Activated CD4-positive, alpha-beta T cell treated with anti-CD3 and anti-CD28 coated beads, Interleukin-2, Interleukin-4, amounts not matched to agents 100 ng/mL and 50 ng/mL, durations not matched to agents 16 hours and 8 hours (primary cell): ENCODE data around the gene PAIP2.
A peak's percentile ranks its signal among the peaks of the same experiment; 100 is the strongest.
"Not testable (repeated sequence)": the region's sequence is repeated elsewhere in the genome, so short reads cannot be mapped to it uniquely, and the experiment has no call there.

Source experiments
- DNase-seq: peaks from one replicate; pipeline ENCODE4 v3.0.0-alpha.2; 2020; ENCODE audit warnings: low spot score

The PAIP2 gene

DNA sequence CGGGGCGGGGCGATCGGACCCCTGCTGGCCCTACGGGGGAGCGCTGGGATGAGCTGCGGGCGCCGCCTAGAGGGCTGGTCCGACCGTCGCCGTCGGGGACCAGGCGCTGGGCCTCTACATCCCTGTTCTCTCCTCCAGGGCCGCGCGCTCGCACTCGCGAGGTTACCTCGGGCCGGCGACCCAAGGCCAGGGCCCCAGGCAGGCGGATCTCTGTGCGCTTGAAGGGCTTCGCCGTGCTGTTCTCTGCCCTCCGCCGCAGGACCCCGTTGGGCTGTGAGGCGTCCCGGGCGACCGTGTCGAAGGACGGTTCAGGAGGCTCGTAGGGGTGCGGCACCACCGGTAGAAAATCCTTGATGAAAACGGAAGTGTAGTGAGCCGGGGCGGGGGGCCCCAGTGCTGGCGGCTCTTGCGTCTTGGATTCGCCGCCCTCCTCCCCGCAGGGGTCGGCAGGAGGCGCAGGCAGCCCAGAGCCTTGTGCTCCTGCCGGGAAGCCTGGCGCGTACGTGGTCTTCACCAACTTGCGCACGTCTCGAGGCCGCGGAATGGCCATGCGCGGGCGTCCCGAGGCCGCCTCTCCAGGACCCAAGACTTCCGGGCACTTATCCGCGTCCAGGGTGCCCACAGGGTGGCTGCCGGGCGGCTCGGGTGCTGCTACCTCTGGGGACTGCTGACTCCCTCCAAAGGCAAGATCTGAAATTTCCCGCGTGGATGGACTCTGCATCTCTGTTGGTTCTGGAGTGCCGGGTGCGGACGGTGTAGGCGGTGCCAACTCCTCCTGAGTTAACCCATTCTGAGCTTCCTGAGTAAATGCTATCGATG is 51.2 kb downstream of the PAIP2 start:
- peak; percentile 90 for DNase-seq

DNA sequence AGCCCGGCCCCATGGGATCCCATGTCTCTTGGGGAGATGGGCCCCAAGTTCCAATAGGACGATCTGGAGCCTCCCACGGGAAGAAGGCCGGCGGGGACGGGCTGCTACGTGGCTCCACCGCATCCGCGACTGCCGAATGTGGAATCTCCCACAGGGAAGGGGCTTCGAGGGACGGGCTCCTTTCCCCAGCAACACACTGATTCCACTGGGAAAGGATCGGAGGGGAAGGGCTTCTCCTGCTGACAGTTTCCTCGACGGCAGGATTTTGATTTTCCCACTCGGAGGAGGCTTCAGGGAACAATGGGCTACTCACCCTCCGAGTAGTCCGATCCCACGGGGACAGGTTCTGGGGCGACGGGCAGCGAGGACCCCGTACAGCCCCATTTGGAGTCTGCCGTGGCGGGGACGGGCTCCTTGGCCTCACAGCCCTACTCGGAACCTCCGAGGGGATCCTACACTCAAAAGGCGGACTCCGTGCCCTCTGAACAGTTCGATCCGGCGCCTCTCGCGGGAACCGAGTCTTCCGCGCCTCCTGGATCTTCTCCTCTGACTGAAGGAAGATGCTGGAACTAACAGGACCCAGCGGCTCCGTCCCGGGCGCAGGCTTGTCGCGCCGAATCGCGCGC is 52.0 kb downstream of the PAIP2 start:
- no peak for DNase-seq

DNA sequence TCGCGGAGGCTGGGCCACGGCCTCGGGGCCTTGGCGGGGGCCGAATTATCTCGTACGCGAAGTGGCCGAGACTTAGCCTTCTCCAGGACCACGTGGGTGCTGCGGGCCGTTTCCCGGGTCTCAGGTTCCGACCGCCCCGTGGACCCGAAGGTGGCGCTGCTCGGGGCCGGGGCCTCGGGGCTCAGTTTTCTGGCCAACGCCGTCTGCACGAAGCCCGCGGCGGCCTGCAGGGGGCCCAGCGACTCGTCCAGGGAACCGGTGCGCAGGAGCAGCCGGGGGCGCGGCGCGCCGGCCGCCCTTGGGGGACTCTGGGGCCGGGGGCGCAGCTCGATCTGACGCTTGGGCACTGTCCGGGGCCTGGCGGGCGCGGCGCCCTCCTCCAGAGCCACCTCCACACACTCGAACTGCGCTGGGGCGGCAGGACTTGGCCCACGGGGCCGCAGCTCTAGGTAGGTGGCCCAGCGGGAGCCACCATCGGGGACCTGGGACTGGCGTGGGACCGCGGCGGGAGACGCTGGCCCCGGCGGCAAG is 52.5 kb downstream of the PAIP2 start:
- DNase-seq, result peak; percentile 78

- DNase-seq, result no peak
Measured at GRCh38 chr5:139394654-139395566, 53.3 kb downstream of the PAIP2 start, which contains the start of gene PROB1. PROB1 (minus strand) TSS chr5:139395104; CDS start chr5:139395081, 23 bp downstream.

- no peak for DNase-seq
Measured at GRCh38 chr5:139395844-139396640, 54.4 kb downstream of the PAIP2 start.

GRCh38 chr5:139396691-139397090 is 55.0 kb downstream of the PAIP2 start:
- no peak for DNase-seq

GRCh38 chr5:139397921-139398320 is 56.3 kb downstream of the PAIP2 start:
- DNase-seq, result no peak

DNA sequence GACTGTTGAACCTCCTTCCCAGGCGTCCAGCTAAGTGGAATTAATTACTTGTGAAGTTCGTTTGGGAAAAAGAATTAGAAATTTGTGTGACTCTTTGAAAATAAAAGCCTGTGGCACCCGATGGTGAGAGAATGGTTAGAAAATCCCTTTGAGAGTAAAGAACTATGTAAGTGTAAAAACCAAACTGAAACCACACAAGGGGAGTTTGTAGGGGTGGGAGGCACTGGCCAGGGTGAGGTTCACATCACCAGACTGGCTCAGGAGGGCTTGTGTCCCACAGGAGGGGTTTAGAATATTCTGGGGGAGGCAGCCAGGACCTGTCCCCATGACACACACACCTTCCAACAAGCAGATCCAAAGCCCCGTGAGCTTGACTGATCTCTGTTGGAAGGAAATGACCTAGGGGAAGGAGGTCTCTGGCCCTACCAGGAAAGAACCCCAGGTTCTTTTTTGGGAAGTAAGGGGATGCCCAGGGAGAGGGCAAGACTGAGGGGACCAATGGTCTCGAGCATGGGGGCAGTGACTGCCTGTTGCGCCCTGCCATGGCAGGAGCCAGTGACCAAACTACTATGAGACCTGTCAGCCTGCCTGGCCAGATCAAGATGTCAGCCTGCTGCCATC is 58.0 kb downstream of the PAIP2 start:
- DNase-seq, result no peak

GRCh38 chr5:139401546-139401945 is 59.9 kb downstream of the PAIP2 start:
- no peak for DNase-seq

DNA sequence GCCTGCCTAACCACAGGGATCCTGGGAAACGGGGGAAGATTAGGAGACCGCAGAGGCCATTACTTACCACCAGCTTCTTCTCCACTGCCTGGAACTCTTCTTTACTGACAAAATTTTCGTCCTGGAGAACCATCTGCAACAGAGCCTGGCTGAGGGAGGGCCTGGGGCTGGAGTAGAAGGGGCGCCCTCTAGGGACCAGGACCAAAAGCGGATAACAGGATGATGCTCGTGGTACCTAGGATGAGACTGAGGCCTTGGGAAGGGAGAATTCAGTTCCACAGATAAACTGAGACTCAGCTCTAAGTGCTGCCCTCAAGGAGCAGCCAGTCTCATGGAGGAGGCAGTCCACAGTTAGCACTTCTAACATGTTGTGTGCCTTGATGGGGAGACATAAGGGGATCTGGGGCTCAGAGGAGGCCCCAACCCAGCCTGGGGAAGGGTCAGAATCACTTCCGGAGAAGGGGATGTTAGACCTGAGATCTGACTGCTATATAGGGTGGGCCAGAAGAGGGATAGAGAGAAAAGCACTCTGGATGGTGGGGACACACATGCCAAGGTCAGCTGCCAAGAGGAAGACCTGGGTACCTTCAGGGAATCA is 61.0 kb downstream of the PAIP2 start:
- no peak for DNase-seq

- DNase-seq, result no peak
Measured at GRCh38 chr5:139403418-139403786, 61.7 kb downstream of the PAIP2 start.

DNA sequence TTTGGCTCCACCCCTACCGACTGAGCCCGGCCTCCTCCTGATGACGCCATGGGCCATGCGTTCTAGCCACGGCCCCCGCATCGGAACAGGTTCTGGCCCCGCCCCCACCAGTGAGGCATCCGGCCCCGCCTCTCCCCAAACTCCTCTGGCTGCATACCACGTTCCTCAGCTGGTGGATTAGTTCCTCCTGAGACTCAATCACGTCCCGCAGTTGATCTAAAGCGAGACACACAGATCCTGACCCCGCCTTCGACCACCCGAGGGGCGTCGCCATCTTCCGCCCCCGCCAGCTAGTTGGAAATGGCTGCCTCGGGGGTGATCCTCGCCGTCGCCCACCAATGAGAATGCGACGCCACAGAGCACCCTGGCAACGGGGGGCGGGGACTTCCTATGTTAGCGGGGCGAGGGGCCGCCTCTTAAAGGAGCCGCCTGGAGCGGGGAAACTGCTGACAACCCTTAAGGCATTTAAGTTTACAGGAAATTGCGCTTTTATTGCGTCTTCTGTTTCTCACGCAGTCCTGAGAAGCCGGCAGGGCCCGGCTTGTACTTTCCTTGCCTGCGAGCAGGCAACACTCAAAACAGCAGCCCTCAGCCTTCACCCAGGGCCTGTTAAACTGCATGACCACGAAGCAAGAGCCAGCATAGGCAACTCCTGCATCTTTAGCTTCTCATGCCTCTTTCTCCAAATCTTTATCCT is 62.3 kb downstream of the PAIP2 start, which contains the start of gene SPATA24:
Gene SPATA24, minus strand, starts transcription at position 303 of the 697 bp plus-strand sequence. Its CDS starts 29 bp downstream, at position 274.
- peak; percentile 98 for DNase-seq

- no peak for DNase-seq
Measured at GRCh38 chr5:139404484-139404840, 62.8 kb downstream of the PAIP2 start.

GRCh38 chr5:139406963-139407362 is 65.3 kb downstream of the PAIP2 start:
- DNase-seq, result no peak

GRCh38 chr5:139407517-139407916 is 65.9 kb downstream of the PAIP2 start:
- DNase-seq, result no peak

GRCh38 chr5:139408191-139408590 is 66.5 kb downstream of the PAIP2 start:
- no peak for DNase-seq

GRCh38 chr5:139409116-139409515 is 67.5 kb downstream of the PAIP2 start:
- DNase-seq, result not testable (repeated sequence)

DNA sequence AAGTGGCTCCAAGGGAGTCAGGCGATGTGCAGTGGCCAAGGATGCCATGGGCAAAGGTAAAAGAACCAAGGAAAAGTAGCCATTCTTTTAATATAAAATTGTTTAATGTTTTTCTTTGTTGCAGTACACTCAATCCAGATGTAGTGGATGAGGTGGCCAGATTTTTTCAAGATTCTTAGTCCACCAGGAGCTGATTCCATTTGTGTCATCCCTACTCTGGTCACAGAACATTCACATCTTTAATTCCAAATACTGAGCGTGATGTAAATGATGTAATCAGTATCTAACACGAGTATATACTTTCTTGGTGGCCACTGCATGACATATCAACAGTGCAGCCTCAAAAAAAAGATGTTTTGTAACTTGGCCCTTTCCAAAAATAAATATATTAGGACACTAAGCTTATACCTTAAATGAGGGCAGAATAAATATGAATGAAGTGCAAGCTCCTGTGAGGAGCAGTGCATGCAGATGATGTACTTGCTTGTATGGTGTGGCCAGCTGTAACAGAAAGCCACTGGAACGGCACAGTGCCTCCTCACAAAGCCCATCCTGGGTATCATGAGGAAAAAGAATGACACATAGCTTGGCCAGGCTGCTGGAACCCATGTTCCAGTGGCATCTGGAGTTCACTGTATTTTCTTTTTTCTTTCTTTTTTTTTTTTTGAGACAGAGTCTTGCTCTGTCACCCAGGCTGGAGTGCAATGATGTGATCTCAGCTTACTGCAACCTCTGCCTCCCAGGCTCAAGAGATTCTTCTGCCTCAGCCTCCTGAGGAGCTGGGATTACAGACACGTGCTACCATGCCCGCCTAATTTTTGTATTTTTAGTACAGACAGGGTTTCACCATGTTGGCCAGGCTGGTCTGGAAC is 68.7 kb downstream of the PAIP2 start:
- no peak for DNase-seq
